K562 (cell line): ENCODE results near the gene PDCL3. TPM values are rescaled to one million over a fixed set of nuclear protein-coding genes. Genes with fewer than 3 reads are reported as not detected.

ENCODE experiments used
- ARNT ChIP-seq, 2 experiments: fragments of 450-650 bp; IDR thresholded peaks; 2 replicates each; pipeline ENCODE4 v1.6.1; 2016; ENCODE audit warnings: mild to moderate bottlenecking in 1 of 2
- BHLHE40 ChIP-seq: IDR thresholded peaks from 2 replicates; pipeline ENCODE4 v1.6.1; 2011; ENCODE audit warnings: low read length, improper control_type of control experiment
- BRD4 ChIP-seq: fragments of 200-600 bp; sonication (generic); IDR thresholded peaks from 2 replicates; pipeline ENCODE4 v1.6.1; 2017; ENCODE audit warnings: inconsistent platforms
- BRD9 ChIP-seq: fragments of 450-650 bp; IDR thresholded peaks from 2 replicates; pipeline ENCODE4 v1.6.1; 2018; ENCODE audit warnings: low read depth; ENCODE audit not compliant: partially characterized antibody
- CBFA2T2 ChIP-seq: fragments of 450-650 bp; conservative IDR thresholded peaks from 2 replicates; pipeline ENCODE4 v1.6.1; 2017; ENCODE audit warnings: mild to moderate bottlenecking
- CCAR2 ChIP-seq: fragments of 200-400 bp; formaldehyde crosslinking; IDR thresholded peaks from 2 replicates; pipeline ENCODE4 v1.6.1; 2017; ENCODE audit warnings: mild to moderate bottlenecking, low read depth, low read length
- CHD1 ChIP-seq: fragments of 200-600 bp; sonication (generic); IDR thresholded peaks from one replicate; pipeline ENCODE4 v1.6.1; 2012; ENCODE audit warnings: mild to moderate bottlenecking, moderate library complexity, low read length, inconsistent platforms
- FOXK2 ChIP-seq, 2 experiments: fragments of 450-650 bp; IDR thresholded peaks in 1 of 2; conservative IDR thresholded peaks in 1 of 2; 2 replicates each; pipeline ENCODE4 v1.6.1; 2016; ENCODE audit warnings: low read depth in 2 of 2, mild to moderate bottlenecking in 1 of 2
- HDAC1 ChIP-seq, 2 experiments: fragments of 450-650 bp; IDR thresholded peaks; 2 replicates each; pipeline ENCODE4 v1.6.1; 2016 to 2017; ENCODE audit warnings: inconsistent platforms in 1 of 2, mild to moderate bottlenecking in 1 of 2, moderate library complexity in 1 of 2
- MXI1 ChIP-seq: IDR thresholded peaks from 2 replicates; pipeline ENCODE4 v1.6.1; 2011; ENCODE audit warnings: low read depth, mild to moderate bottlenecking, improper control_type of control experiment, low read length
- NFRKB ChIP-seq: fragments of 450-650 bp; IDR thresholded peaks from 2 replicates; pipeline ENCODE4 v1.6.1; 2016; ENCODE audit warnings: low read depth
- NR2C1 ChIP-seq, 2 experiments: fragments of 450-650 bp; IDR thresholded peaks; 2 replicates each; pipeline ENCODE4 v1.6.1; 2017; ENCODE audit warnings: mild to moderate bottlenecking in 2 of 2, antibody characterized with exemption in 1 of 2, inconsistent platforms in 1 of 2, missing compliant biosample characterization in 1 of 2, missing genetic modification characterization in 1 of 2
- PHF8 ChIP-seq: fragments of 200-600 bp; sonication (generic); IDR thresholded peaks from 2 replicates; pipeline ENCODE4 v1.6.1; 2012; ENCODE audit warnings: mixed run types, mild to moderate bottlenecking, inconsistent platforms, low read length, moderate library complexity, borderline replicate concordance
- POLR2H ChIP-seq: IDR thresholded peaks from 2 replicates; pipeline ENCODE4 v1.6.1; 2016; ENCODE audit warnings: missing genetic modification characterization, low read depth, mild to moderate bottlenecking, control low read depth, missing compliant biosample characterization, moderate library complexity
- SRF ChIP-seq, 2 experiments: fragments of 250-450, 450-650 bp in 1 of 2; sonication (Bioruptor Pico) in 1 of 2; sonication (generic) in 1 of 2; formaldehyde crosslinking; IDR thresholded peaks; 2 replicates each; pipeline versions ENCODE4 v1.5.0 to v1.5.1; 2020 to 2022; ENCODE audit warnings: mild to moderate bottlenecking in 1 of 2, missing genetic modification reagents in 1 of 2
- TAF7 ChIP-seq: fragments of 450-650 bp; IDR thresholded peaks from 2 replicates; pipeline ENCODE4 v1.6.1; 2016; ENCODE audit warnings: missing genetic modification characterization, missing compliant biosample characterization
- TCF7 ChIP-seq: sonication (generic); IDR thresholded peaks from 2 replicates; pipeline ENCODE4 v1.6.1; 2016; ENCODE audit warnings: antibody characterized with exemption, borderline replicate concordance
- TRIM28 ChIP-seq: fragments of 450-650 bp; IDR thresholded peaks from 2 replicates; pipeline ENCODE4 v1.6.1; 2017
- U2AF2 ChIP-seq: fragments of 200-400 bp; formaldehyde crosslinking; optimal IDR thresholded peaks from 2 replicates; pipeline ENCODE3; 2017; ENCODE audit warnings: low read depth, mild to moderate bottlenecking, low read length
- ZNF830 ChIP-seq: fragments of 250-450 bp; sonication (Bioruptor Pico); IDR thresholded peaks from 2 replicates; pipeline ENCODE4 v1.5.0; 2021; ENCODE audit warnings: mild to moderate bottlenecking
- polyA plus RNA-seq, 8 experiments: library from polyadenylated mRNA; depleted of rRNA in 4 of 8; stranded (reverse) in 5 of 8; unstranded in 3 of 8; fragments of >200 nt; fragmentation: Nextera tagmentation in 2 of 8; fragmentation: Illumina TruSeq in 1 of 8; extraction: Ambion mirVana in 2 of 8; extraction: Trizol in 1 of 8; gene quantifications; 2 replicates each; pipeline versions ENCODE4 v1.2.1 to v1.2.3, GENCODE V29; 2011 to 2014; ENCODE audit warnings: inconsistent platforms in 1 of 8, missing spikeins in 1 of 8
- total RNA-seq, 7 experiments: library from RNA; depleted of rRNA in 6 of 7; stranded (reverse); fragments of >200 nt in 6 of 7; fragmentation: Illumina TruSeq in 2 of 7; extraction: Trizol in 2 of 7; gene quantifications; 2 replicates each; pipeline versions ENCODE4 v1.2.1 to v1.2.3, GENCODE V29; 2011 to 2021; ENCODE audit warnings: low replicate concordance in 1 of 7
- TF ChIP-seq, protein P1 (sequence below): fragments of 450-650 bp; IDR thresholded peaks from 2 replicates; pipeline ENCODE4 v1.6.1; 2014; ENCODE audit warnings: low read depth, mild to moderate bottlenecking, moderate library complexity, borderline replicate concordance
- TF ChIP-seq, protein P2 (sequence below): fragments of 450-650 bp; formaldehyde crosslinking; IDR thresholded peaks from 2 replicates; pipeline ENCODE4 v1.4.0; 2020; ENCODE audit warnings: mild to moderate bottlenecking, moderate library complexity
- TF ChIP-seq, protein P3 (sequence below): fragments of 450-650 bp; IDR thresholded peaks from 2 replicates; pipeline ENCODE4 v1.6.1; 2016
- TF ChIP-seq, protein P4 (sequence below): fragments of 450-650 bp; formaldehyde crosslinking; IDR thresholded peaks from 2 replicates; pipeline ENCODE4 v1.4.0; 2022; ENCODE audit warnings: missing genetic modification characterization

The PDCL3 gene
- total and polyA plus RNA-seq, 9 of the 15 experiments (the other 6 are each of a cell fraction or from before 2014, with no cell fraction given), result 16.6 to 76.7 (median 26.9) TPM

DNA sequence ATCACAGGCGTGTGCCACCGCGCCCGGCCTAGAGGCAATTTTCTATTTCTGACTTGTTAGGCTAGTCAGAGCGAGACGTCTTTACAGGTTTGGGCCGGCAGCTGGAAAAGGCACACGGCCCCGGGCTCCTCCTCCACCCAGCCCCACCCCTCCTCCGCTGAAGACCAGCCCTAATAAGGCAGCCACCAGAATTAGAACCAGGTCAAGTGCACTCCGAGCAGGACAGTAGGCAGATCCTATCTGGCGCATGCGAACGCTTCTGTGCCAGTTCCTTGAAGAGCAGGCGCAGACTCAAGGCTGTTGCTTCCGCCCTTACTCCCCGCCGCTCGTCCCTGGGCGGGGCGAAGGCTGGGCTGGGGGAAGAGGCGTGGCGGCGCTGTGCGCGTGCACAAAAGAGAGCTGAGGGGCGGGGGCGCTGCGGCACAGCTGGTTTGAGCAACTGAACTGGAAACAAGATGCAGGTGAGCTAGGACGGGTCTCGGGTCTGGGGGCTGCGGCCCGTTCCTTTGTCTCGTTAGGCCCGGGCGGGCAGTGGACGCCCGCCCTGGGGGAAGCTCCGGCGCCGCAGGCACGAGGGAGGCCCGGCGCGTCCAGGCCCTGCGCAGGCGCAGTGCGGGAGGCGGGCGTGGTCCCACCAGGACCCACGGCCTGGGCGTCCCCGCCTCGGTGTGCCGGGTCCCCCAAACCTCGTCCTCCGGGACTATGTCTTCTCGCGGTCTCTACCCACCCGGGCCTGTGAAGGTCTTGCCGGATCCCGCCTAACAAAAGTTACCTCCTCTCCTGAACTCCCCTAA, at the start of gene PDCL3 (continued):
- no peak for TF ChIP-seq CBFA2T2
- no peak for TF ChIP-seq TCF7
- TF ChIP-seq PHF8, result peak; percentile 72
- TF ChIP-seq ZNF830, result no peak
- TF ChIP-seq POLR2H (tag), result peak; percentile 92
- peak in 1 of 2 experiments; percentile 45; a peak in 3 of 4 replicates for TF ChIP-seq FOXK2 (conservative IDR thresholded peaks at IDR 0.05 in 1 of 2, IDR thresholded peaks at IDR 0.05 in 1 of 2; ENCODE audit: low read depth in 2 of 2)
- TF ChIP-seq SRF (CRISPR knock-in tag; IDR thresholded peaks at IDR 0.05), result peak; percentile 93 to 99
- TF ChIP-seq CHD1, result no peak
- TF ChIP-seq TAF7 (tag), result no peak; the same call in 1 of the 2 replicates
- TF ChIP-seq BRD4, result no peak
- no peak for TF ChIP-seq U2AF2
- peak; percentile 87 for TF ChIP-seq NR2C1 (IDR thresholded peaks at IDR 0.05)
- TF ChIP-seq NR2C1 (tag; IDR thresholded peaks at IDR 0.05), result peak; percentile 87
- peak; percentile 48; the same call in 1 of the 2 replicates for TF ChIP-seq MXI1
- peak; percentile 5 for TF ChIP-seq BRD9
- peak; percentile 31; the same call in 1 of the 2 replicates for TF ChIP-seq TRIM28
- TF ChIP-seq, protein P1, sequence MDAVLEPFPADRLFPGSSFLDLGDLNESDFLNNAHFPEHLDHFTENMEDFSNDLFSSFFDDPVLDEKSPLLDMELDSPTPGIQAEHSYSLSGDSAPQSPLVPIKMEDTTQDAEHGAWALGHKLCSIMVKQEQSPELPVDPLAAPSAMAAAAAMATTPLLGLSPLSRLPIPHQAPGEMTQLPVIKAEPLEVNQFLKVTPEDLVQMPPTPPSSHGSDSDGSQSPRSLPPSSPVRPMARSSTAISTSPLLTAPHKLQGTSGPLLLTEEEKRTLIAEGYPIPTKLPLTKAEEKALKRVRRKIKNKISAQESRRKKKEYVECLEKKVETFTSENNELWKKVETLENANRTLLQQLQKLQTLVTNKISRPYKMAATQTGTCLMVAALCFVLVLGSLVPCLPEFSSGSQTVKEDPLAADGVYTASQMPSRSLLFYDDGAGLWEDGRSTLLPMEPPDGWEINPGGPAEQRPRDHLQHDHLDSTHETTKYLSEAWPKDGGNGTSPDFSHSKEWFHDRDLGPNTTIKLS, result peak; percentile 62
- TF ChIP-seq, protein P2, sequence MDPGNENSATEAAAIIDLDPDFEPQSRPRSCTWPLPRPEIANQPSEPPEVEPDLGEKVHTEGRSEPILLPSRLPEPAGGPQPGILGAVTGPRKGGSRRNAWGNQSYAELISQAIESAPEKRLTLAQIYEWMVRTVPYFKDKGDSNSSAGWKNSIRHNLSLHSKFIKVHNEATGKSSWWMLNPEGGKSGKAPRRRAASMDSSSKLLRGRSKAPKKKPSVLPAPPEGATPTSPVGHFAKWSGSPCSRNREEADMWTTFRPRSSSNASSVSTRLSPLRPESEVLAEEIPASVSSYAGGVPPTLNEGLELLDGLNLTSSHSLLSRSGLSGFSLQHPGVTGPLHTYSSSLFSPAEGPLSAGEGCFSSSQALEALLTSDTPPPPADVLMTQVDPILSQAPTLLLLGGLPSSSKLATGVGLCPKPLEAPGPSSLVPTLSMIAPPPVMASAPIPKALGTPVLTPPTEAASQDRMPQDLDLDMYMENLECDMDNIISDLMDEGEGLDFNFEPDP (CRISPR knock-in tag), result no peak
- no peak for TF ChIP-seq NFRKB
- TF ChIP-seq, protein P3, sequence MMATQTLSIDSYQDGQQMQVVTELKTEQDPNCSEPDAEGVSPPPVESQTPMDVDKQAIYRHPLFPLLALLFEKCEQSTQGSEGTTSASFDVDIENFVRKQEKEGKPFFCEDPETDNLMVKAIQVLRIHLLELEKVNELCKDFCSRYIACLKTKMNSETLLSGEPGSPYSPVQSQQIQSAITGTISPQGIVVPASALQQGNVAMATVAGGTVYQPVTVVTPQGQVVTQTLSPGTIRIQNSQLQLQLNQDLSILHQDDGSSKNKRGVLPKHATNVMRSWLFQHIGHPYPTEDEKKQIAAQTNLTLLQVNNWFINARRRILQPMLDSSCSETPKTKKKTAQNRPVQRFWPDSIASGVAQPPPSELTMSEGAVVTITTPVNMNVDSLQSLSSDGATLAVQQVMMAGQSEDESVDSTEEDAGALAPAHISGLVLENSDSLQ, result peak; percentile 38; the same call in 1 of the 2 replicates
- peak in 1 of 2 experiments; percentile 80; a peak in 2 of 4 replicates for TF ChIP-seq HDAC1 (IDR thresholded peaks at IDR 0.05)
- TF ChIP-seq, protein P4, sequence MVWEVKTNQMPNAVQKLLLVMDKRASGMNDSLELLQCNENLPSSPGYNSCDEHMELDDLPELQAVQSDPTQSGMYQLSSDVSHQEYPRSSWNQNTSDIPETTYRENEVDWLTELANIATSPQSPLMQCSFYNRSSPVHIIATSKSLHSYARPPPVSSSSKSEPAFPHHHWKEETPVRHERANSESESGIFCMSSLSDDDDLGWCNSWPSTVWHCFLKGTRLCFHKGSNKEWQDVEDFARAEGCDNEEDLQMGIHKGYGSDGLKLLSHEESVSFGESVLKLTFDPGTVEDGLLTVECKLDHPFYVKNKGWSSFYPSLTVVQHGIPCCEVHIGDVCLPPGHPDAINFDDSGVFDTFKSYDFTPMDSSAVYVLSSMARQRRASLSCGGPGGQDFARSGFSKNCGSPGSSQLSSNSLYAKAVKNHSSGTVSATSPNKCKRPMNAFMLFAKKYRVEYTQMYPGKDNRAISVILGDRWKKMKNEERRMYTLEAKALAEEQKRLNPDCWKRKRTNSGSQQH (CRISPR knock-in tag), result no peak
- TF ChIP-seq ARNT (IDR thresholded peaks at IDR 0.05), result no peak
- peak; percentile 71 for TF ChIP-seq BHLHE40
- TF ChIP-seq CCAR2, result no peak
